Chondrocyte (in vitro differentiated cells): ENCODE results near the gene SPRN. TPM values are rescaled to one million over a fixed set of nuclear protein-coding genes. Genes with fewer than 3 reads are reported as not detected.

Experiments used
- DNase-seq: peaks from one replicate; pipeline ENCODE4 v3.0.0; 2021; ENCODE audit warnings: mixed read lengths, low spot score
- H3K27ac Mint-ChIP-seq: one replicate; pipeline ENCODE4 v1.8.0; 2021; ENCODE audit warnings: mild to moderate bottlenecking, moderate library complexity, mixed read lengths; ENCODE audit not compliant: unreplicated experiment
- H3K27me3 Mint-ChIP-seq: 2 replicates; pipeline ENCODE4 v1.8.0; 2021; ENCODE audit warnings: low read depth, mixed read lengths
- H3K36me3 Mint-ChIP-seq: 2 replicates; pipeline ENCODE4 v1.8.0; 2021; ENCODE audit warnings: low read depth, mixed read lengths
- H3K4me1 Mint-ChIP-seq: 2 replicates; pipeline ENCODE4 v1.8.0; 2021; ENCODE audit warnings: low read depth, mild to moderate bottlenecking, mixed read lengths
- H3K4me3 Mint-ChIP-seq: one replicate; pipeline ENCODE4 v1.8.0; 2021; ENCODE audit warnings: mild to moderate bottlenecking, moderate library complexity, mixed read lengths; ENCODE audit not compliant: unreplicated experiment
- H3K9me3 Mint-ChIP-seq: 2 replicates; pipeline ENCODE4 v1.8.0; 2021; ENCODE audit warnings: low read depth, mixed read lengths
- total RNA-seq: library from RNA; stranded (reverse); gene quantifications from 3 replicates; pipeline ENCODE4 v1.2.1, GENCODE V29; 2021
- TF ChIP-seq, protein P1 (sequence below): fragments of 200-600 bp; sonication (generic); IDR thresholded peaks from 2 replicates; pipeline ENCODE4 v1.5.0; 2021; ENCODE audit warnings: antibody characterized with exemption, mild to moderate bottlenecking, moderate library complexity

SPRN gene
- total RNA-seq, 1 donor from 2014 or later = 6.5 TPM

DNA sequence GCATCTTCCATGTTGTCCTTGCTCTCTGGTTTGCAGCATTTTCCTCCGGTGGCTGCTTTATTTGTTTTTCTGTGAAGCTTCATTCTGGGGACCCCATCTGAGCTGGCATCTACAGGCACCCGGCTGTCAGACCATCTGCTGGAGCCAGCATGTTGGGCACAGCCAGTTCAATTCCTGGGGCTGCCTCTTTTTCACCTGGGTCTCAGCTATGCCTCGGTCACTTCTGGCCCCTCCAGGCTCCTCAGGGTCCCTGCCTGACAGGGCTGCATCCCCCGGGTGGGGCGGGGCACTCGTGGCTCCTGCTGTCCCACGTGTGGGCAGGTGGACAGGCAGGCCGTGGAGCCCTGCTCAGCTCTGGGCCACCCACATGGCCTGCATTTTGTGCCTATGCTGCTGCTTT lies 37.4 kb upstream of the SPRN start:
- Mint-ChIP-seq H3K27me3 (no peaks in the 10 kb centered on the region), H3K27ac (no peak overlapping the region), H3K4me1 (no peaks in the 10 kb centered on the region), H3K9me3 (peaks cover 10% of the 10 kb centered on the region), H3K4me3 (no peak overlapping the region), H3K36me3 (peaks cover 4% of the 10 kb centered on the region)
- no peak for DNase-seq
- TF ChIP-seq, protein P1, sequence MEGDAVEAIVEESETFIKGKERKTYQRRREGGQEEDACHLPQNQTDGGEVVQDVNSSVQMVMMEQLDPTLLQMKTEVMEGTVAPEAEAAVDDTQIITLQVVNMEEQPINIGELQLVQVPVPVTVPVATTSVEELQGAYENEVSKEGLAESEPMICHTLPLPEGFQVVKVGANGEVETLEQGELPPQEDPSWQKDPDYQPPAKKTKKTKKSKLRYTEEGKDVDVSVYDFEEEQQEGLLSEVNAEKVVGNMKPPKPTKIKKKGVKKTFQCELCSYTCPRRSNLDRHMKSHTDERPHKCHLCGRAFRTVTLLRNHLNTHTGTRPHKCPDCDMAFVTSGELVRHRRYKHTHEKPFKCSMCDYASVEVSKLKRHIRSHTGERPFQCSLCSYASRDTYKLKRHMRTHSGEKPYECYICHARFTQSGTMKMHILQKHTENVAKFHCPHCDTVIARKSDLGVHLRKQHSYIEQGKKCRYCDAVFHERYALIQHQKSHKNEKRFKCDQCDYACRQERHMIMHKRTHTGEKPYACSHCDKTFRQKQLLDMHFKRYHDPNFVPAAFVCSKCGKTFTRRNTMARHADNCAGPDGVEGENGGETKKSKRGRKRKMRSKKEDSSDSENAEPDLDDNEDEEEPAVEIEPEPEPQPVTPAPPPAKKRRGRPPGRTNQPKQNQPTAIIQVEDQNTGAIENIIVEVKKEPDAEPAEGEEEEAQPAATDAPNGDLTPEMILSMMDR = no peak

DNA sequence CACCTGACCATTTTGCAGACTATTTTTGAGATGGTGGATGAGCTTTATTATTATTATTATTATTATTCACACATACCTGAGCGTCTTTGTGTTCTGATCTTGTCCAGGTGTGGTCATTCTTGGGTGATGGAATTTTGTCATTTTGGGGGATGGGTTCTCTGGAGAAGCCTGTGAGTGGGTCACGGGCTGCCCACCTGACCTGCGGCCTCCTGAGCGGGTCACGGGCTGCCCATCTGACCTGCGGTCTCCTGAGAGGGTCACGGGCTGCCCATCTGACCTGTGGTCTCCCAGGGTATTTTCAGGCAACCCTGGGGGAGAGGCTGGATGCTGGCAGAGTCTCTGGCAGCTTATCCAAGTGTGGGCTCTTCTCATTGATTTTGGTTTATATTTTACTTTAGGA lies 36.6 kb upstream of the SPRN start:
- Mint-ChIP-seq H3K27ac (no peak overlapping the region), H3K36me3 (peaks cover 4% of the 10 kb centered on the region), H3K4me1 (no peaks in the 10 kb centered on the region), H3K27me3 (no peaks in the 10 kb centered on the region), H3K4me3 (no peak overlapping the region), H3K9me3 (peaks cover 10% of the 10 kb centered on the region)
- TF ChIP-seq, protein P1 = no peak
- no peak for DNase-seq

DNA sequence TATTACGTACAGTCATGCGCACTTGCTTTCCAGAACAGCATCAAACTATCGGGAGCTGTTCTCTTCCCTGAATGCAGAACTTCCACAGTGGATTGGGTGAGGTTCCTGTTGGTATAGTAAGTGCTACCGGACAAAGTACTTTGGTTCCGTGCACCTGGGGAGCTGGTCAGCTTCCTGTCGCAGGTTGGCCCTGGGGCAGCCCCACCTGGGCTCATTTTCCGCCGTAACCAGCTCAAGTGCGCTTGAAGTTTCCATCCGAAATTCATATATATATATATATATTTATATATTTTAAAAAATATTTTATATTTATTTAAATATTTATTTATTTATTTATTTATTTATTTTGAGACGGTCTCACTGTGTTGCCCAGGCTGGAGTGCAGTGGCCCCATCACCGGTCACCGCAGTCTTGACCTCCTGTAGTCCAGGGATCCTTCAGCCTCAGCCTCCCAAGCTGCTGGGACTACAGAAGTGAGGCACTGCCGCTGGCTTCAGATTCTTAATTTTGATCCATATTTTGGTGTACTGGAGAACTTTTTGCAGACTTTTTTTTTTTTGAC lies 35.9 kb upstream of the SPRN start:
- H3K36me3 Mint-ChIP-seq = peaks cover 4% of the 10 kb centered on the region
- H3K27me3 Mint-ChIP-seq = no peaks in the 10 kb centered on the region
- no peak overlapping the region for H3K27ac Mint-ChIP-seq
- H3K4me3 Mint-ChIP-seq = no peak overlapping the region
- H3K4me1 Mint-ChIP-seq = no peaks in the 10 kb centered on the region
- peaks cover 10% of the 10 kb centered on the region for H3K9me3 Mint-ChIP-seq
- TF ChIP-seq, protein P1 = no peak
- DNase-seq = no peak

DNA sequence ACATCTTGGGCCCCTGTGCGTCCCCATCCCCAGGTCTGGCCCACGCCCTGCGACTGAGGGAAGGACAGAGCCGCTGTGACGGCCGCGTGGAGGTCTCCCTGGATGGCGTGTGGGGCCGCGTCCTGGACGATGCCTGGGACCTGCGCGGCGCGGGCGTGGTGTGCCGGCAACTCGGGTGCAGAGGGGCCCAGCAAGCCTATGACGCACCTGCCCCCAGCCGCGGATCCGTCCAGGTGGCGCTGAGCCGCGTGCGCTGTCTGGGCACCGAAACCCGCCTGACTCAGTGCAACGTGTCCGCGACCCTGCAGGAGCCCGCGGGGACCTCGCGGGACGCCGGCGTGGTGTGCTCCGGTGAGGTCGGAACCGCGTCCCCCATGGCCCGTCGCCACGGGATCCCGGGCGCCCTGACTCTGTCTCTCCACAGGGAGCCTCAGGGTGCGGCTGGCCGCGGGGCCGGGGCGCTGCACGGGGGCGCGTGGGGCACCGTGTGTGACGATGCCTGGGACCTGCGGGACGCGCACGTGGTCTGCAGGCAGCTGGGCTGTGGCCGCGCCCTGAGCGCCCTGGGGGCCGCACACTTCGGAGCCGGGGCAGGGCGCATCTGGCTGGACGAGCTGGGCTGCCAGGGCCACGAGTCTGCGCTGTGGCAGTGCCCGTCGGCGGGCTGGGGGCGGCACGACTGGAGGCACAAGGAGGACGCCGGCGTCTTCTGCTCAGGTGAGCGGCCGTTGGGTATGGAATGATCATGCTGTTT lies 35.2 kb upstream of the SPRN start:
- Mint-ChIP-seq H3K27me3 (no peaks in the 10 kb centered on the region), H3K9me3 (peaks cover 10% of the 10 kb centered on the region), H3K36me3 (peaks cover 4% of the 10 kb centered on the region), H3K27ac (no peak overlapping the region), H3K4me1 (no peaks in the 10 kb centered on the region), H3K4me3 (no peak overlapping the region)
- TF ChIP-seq, protein P1 = no peak
- DNase-seq = no peak

DNA sequence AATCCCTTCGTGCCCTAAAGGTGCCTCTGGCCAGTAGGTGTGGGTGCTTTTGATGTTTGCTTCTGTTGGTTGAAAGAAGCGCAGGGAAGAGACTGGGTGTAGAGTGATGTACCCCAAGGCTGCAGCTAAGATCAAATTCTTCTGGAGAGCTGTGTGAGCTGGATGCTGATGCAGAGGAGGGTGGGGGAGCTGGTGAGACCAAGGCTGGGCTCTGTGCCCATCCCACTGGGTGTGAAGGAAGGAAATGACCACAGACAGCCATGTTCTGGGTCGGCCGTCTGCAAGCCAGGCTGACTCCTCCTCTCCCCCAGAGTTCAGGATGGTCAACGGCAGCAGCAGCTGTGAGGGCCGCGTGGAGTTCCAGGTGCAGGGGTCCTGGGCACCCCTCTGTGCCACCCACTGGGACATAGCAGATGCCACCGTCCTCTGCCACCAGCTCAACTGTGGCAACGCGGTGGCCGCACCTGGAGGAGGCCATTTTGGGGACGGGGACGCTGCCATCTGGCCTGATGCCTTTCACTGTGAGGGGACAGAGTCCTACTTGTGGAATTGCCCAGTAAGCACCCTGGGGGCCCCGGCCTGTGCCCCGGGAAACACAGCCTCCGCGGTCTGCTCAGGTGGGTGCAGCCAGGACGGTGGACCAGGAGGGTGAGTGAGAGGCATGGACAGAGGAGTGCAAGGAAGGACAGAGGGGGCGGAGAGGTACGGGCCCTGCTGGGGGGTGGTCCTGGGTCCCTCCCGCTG lies 34.5 kb upstream of the SPRN start:
- Mint-ChIP-seq H3K27me3 (no peaks in the 10 kb centered on the region), H3K36me3 (peaks cover 4% of the 10 kb centered on the region), H3K27ac (no peak overlapping the region), H3K9me3 (peaks cover 7% of the 10 kb centered on the region), H3K4me1 (no peaks in the 10 kb centered on the region), H3K4me3 (no peak overlapping the region)
- no peak for DNase-seq
- TF ChIP-seq, protein P1 = no peak
